Measurements from ENCODE around the gene LIPA. TPM values are rescaled to one million over a fixed set of nuclear protein-coding genes. Genes with fewer than 3 reads are reported as not detected.
A peak's percentile ranks its signal among the peaks of the same experiment; 100 is the strongest.

Gene LIPA
- total RNA-seq, 1 experiment from 2014 or later: 45.2 TPM

- no peak for TF ChIP-seq CTCF (conservative IDR thresholded peaks at IDR 0.05)
- no peak for TF ChIP-seq EZH2 (IDR thresholded peaks at IDR 0.05; ENCODE audit: low read depth)
- Histone ChIP-seq H3K27me3 (ENCODE audit: insufficient read depth, low read depth) (no peaks in the 10 kb centered on the region), H3K4me1 (replicated peaks; ENCODE audit: insufficient read depth) (peaks cover 19% of the 10 kb centered on the region), H3K27ac (no peak overlapping the region), H3K36me3 (ENCODE audit: low read depth) (no peaks in the 10 kb centered on the region), H3K4me3 (no peak overlapping the region), H3K9me2 (ENCODE audit: insufficient read depth) (no peaks in the 10 kb centered on the region), H3K79me2 (ENCODE audit: low read depth) (no peaks in the 10 kb centered on the region), H3F3A (ENCODE audit: insufficient read depth, low read depth) (no peaks in the 10 kb centered on the region; the same call in 1 of the 2 replicates), H4K20me1 (ENCODE audit: insufficient read depth) (no peaks in the 10 kb centered on the region), H3K4me2 (peak overlapping the region; percentile 19; the same call in 1 of the 2 replicates), H3K9me3 (ENCODE audit: insufficient read depth, low read depth) (no peaks in the 10 kb centered on the region), H2AFZ (no peak overlapping the region)
- ChIA-PET CTCF (interaction anchor here (0.7 kb wide), 1 partner anchor 8 kb away, joined by 3 read pairs; no protein-coding TSS in a partner anchor), POLR2A (ENCODE audit: unreplicated experiment) (no interaction called here)
- no TSS peak for BruUV-seq (replicated peaks)
- no peak for DNase-seq
- intact Hi-C loops (cut with micrococcal nuclease; ENCODE audit: unreplicated experiment): no loop called here
These were observed 18.0 kb upstream of the LIPA start for GRCh38 chr10:89269433-89270152.

GRCh38 chr10:89266721-89267453, 15.3 kb upstream of the LIPA start:
- peaks cover 38% of the 10 kb centered on the region for H3K4me1 ChIP-seq (replicated peaks; ENCODE audit: insufficient read depth)
- H2AFZ ChIP-seq: no peak overlapping the region
- no peak for DNase-seq
- no peak overlapping the region for H3K27ac ChIP-seq
- TF ChIP-seq EZH2 (IDR thresholded peaks at IDR 0.05; ENCODE audit: low read depth): no peak
- no peak for TF ChIP-seq CTCF (conservative IDR thresholded peaks at IDR 0.05)
- intact Hi-C loops (cut with micrococcal nuclease; ENCODE audit: unreplicated experiment): no loop called here
- no peaks in the 10 kb centered on the region for H3K79me2 ChIP-seq (ENCODE audit: low read depth)
- ChIA-PET CTCF (no interaction called here), POLR2A (ENCODE audit: unreplicated experiment) (no interaction called here)
- no TSS peak for BruUV-seq (replicated peaks)
- H3K4me2 ChIP-seq: no peak overlapping the region
- no peaks in the 10 kb centered on the region for H3K9me3 ChIP-seq (ENCODE audit: insufficient read depth, low read depth)
- H3K36me3 ChIP-seq (ENCODE audit: low read depth): no peaks in the 10 kb centered on the region
- H3K9me2 ChIP-seq (ENCODE audit: insufficient read depth): no peaks in the 10 kb centered on the region
- no peak overlapping the region for H3K4me3 ChIP-seq
- no peaks in the 10 kb centered on the region for H3K27me3 ChIP-seq (ENCODE audit: insufficient read depth, low read depth)
- H3F3A ChIP-seq (ENCODE audit: insufficient read depth, low read depth): peaks cover 23% of the 10 kb centered on the region
- no peaks in the 10 kb centered on the region for H4K20me1 ChIP-seq (ENCODE audit: insufficient read depth)

GRCh38 chr10:89263531-89263930, 12.0 kb upstream of the LIPA start:
- no peak for TF ChIP-seq EZH2 (IDR thresholded peaks at IDR 0.05; ENCODE audit: low read depth)
- no peak for TF ChIP-seq CTCF (conservative IDR thresholded peaks at IDR 0.05)
- H3K4me2 ChIP-seq: peak overlapping the region; percentile 56
- no TSS peak for BruUV-seq (replicated peaks)
- POLR2A ChIA-PET (ENCODE audit: unreplicated experiment): no interaction called here
- intact Hi-C loops (cut with micrococcal nuclease; ENCODE audit: unreplicated experiment): no loop called here
- H3K27me3 ChIP-seq (ENCODE audit: insufficient read depth, low read depth): no peaks in the 10 kb centered on the region
- H3K4me1 ChIP-seq (replicated peaks; ENCODE audit: insufficient read depth): peaks cover 43% of the 10 kb centered on the region
- H3K4me3 ChIP-seq: no peak overlapping the region
- CTCF ChIA-PET: no interaction called here
- H2AFZ ChIP-seq: no peak overlapping the region
- H4K20me1 ChIP-seq (ENCODE audit: insufficient read depth): no peaks in the 10 kb centered on the region
- DNase-seq: peak in 1 of 2 experiments; percentile 35
- peaks cover 35% of the 10 kb centered on the region for H3F3A ChIP-seq (ENCODE audit: insufficient read depth, low read depth)
- no peaks in the 10 kb centered on the region for H3K9me2 ChIP-seq (ENCODE audit: insufficient read depth)
- H3K36me3 ChIP-seq (ENCODE audit: low read depth): no peaks in the 10 kb centered on the region
- H3K9me3 ChIP-seq (ENCODE audit: insufficient read depth, low read depth): no peaks in the 10 kb centered on the region
- H3K27ac ChIP-seq: peak overlapping the region; percentile 95
- no peaks in the 10 kb centered on the region for H3K79me2 ChIP-seq (ENCODE audit: low read depth)
